HG02981 (cell line): ENCODE measurements around the gene GEMIN4.

Experiments
- ATAC-seq: cut with Tn5 transposase; IDR thresholded peaks from one replicate; pipeline ENCODE4 v1.9.1; 2021; ENCODE audit warnings: mild to moderate bottlenecking, moderate library complexity; ENCODE audit not compliant: unreplicated experiment

GEMIN4 gene

DNA sequence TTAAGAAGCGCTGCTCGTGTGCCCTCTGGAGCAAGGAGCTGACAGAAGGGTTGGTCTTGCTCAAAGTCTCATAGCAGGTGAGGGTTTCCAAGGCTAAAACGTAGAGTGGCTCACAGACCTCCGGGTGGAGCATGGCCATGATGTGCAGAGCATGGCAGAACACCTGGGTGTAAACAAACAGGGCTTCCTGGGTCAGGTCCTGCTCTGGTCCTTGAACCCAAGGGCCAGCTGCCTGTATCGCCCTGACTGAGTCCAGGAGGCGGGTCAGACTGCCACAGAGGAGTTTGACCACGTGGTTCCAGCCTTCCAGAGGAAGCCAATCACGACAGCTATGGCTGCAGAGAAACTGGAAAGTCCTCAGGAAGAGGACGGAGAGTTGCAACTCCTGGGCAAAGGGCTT is 7.1 kb downstream of the GEMIN4 start:
- ATAC-seq, result no peak

DNA sequence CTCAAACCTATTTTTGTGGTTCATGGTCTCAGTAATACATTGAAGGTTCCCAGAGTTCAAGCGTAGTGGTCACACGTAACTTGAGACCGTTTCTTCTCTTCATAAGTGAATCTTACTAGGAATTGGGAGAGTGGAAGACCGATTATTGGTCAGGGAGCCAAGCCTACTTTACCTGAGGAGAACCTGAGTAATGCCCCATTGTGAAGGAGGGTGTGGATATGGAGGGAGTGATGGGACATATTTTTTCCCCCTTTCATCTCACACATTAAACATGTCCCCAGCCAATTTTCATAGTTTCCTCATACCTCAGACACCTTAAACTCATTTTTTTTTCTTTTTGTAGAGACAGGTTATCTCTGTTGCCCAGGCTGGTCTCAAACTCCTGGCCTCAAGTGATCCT is 8.9 kb downstream of the GEMIN4 start:
- ATAC-seq, result no peak

DNA sequence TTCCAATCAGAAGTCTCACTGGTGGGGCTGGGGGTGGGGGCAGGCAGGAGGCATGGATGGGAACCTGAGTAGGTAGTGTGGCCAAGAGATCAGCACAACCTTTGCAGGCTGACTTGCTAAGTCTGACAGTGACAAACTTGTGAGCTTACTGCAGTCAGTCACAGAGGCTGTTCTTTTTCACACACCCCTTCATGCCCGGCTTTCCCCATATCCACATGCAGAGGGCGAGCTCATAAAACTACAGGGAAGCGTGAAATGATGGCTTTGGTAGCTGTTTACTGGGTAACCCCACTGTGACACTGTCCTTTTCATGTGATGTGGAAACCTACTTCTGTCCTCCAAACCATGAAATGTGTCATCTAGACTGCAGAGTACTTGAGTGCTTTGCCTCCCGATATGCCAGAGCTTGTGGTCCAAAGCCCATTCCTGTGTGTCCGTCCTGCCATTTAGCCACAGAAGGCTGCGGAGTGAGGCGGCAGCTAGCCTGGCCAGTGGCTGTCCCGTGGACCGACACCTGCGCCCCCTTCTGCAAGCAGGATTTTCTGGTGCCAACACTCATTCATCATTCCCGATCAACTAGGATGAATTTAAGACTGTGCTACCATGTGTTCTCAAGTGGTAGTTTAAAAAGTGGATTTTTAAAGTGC is 9.8 kb downstream of the GEMIN4 start:
- ATAC-seq, result no peak

DNA sequence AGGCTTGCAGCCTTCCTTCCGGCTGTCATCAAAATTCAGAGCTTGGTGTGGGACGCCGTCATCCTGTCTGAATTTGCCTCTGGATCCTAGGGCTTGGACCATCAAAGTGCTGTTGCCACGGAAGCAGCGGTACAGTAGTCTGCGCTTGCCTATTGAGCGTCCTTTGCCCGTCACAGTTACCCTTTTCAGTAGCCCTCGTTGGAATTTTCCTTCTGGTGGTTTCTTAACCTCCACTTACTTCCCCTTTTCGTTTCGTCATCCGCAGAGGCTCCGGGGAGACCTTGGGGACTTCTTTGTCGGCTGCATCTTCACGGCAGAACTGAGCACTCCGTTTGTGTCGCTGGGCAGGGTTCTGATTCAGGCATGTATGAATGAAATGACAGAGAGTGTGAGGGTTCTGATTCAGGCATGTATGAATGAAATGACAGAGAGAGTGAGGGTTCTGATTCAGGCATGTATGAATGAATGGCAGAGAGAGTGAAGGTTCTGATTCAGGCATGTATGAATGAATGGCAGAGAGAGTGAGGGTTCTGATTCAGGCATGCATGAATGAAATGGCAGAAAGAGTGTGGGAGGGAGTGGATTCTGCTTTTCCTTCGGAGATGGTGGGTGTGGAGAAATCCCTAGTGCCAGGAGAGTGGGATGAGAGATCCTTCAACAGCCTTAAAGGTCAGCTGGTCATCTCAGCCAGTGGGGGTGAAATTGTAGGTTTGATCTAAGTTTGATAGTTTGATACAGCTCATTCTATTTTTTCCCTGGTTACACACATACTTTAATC is 11.6 kb downstream of the GEMIN4 start:
- ATAC-seq, result peak; percentile 76

DNA sequence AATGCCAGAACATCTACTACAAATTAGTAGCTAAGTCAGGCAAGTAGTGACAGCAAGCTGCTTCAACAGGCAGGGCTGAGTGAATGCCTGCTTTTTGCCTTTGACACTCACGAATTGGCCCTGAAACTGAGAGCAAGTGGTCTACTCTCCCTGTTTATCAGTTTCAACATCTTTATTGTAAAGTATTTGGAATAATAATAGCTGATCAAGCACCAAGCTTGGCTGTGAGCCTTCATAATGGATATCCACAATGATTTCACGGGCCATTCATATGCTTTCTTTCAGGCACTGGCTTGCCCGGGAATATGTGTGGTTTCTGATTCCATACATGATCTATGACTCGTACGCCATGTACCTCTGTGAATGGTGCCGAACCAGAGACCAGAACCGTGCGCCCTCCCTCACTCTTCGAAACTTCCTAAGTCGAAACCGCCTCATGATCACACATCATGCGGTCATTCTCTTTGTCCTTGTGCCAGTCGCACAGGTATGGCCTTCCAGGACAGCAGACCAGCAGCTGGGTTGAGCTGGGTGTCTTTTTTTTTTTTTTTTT is 14.4 kb downstream of the GEMIN4 start:
- no peak for ATAC-seq

DNA sequence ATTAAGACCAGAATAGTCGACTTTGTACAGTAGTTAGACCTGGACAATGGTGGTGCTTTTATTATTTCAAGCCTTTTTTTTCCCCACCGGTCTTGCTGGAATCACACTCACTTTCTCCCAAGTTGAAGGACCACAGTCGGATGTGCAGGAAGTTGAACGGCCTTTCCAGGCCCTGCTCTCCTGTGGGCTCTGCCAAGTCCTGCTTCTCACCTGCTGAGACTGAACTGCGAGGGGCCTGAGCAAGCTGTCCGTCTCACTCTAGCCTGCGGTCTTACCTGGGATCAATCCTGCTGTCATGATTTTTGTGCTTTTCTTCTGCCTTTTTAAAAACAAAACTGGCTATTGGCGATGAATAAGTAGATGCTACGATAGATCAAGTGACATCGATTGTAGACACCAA is 18.3 kb downstream of the GEMIN4 start:
- ATAC-seq, result no peak

DNA sequence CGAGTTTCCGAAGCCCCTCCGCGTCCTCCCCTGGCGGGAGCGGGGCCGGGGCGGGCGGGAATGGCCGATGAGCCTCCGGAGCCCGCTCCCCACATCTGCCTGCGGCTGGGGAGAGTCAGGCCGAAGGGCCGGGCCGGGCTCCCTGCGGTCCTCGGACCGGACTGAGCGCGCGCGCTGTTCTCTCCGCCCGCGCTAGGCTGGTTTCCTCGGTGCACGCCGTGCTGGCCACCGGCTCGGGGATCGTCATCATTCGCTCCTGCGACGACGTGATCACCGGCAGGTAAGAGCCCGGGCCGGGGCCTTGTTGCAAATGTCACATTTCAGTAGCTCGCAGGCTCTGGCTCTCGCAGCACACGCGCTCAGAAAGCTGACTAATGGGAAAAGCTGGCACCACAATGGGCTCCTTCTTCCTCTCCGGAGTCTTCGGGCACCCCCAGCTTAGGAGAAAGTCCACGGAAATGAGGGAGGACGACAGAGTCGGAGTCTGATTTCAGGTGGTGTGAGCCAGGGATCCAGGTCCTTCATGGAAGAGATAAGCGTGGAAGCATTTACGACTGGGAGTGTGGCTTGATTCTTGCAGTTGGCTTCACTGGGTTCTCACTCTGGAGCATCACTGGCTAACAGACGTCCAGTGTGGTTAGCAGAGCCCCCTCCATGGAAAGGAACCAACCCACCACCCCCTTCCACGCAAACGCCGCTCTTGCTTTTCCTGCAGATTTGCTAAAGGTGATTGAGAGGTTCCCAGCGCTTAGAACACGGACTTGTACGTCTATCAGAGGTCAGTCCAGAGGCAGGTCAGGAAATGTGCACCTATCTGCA is 19.0 kb downstream of the GEMIN4 start:
- peak; percentile 33 for ATAC-seq

DNA sequence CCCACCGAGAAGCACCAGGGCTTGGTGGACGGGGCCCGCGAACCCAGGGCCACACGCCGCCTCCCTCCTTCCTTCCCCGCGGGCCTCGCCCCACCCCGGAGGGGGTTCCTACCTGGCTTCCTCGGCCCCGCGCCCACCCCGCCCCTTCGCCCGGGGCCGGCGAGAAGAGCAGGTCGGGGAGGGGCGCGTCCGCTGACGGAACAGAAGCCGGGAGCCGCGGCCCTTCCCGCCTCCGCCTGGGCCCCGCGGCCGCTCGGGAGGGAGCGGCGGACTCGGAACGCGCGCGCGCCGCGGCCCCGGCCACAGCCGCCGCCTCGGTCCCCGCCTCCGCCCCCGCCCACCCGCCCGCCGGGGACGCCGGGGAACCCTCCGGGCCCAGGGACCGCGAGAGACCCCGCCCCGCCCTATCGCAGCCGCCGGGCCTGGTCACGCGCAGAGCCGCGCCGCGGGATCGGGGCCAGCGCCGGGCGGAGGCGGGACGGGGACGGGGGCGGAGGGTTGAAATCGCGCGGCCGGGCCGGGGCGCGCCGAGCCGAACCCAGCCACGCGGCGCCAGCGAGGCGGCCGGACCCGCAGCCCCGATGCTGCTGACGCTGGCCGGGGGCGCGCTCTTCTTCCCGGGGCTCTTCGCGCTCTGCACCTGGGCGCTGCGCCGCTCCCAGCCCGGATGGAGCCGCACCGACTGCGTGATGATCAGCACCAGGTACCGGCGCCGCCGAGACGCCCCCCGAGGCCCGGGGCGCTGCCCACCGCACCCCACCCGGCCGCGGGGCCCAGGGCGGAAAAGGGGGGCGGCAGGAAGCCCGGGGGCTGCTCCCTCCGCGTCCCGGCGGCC is 19.8 kb downstream of the GEMIN4 start, which contains the start of gene TLCD3A:
Gene TLCD3A, plus strand, starts transcription at position 530 of the 835 bp plus-strand sequence. Its CDS starts 52 bp downstream, at position 582.
- ATAC-seq, result peak; percentile 57

DNA sequence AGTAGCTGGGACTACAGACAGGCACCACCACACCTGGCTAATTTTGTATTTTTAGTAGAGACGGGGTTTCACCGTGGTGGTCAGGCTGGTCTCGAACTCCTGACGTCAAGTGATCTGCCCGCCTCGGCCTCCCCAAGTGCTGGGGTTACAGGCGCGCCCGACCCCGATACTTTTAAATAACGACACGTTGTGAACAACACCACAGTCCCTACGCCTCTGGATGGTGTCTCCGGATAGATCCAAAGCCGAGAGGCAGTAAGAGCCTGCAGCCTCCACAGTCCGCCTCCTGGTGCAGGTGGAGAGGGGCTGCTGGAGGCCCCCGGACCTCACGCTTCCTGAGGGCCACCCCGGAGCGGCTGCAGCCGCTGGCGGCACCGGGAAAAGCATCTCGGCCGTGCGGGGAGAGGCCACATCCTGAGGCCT is 20.4 kb downstream of the GEMIN4 start:
- ATAC-seq, result peak; percentile 8

DNA sequence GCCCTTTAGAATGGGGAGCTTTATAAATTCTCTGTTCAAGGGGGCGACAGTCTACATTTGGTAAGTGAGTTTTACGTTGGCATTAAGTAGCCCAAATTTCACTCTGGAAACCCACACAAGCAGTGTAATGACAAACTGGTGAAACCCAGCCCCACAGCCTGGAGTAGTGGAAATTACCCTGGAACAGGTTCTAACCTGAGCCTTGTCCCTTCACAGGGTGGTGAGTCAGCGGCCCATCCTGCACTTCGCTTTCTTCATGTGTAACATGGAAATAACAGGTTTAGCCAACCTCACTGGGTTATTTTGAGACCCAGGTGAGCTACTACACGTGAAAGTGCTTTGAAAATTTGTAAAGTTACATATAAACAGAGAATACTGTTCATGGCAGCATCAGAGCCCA is 23.2 kb downstream of the GEMIN4 start:
- no peak for ATAC-seq

DNA sequence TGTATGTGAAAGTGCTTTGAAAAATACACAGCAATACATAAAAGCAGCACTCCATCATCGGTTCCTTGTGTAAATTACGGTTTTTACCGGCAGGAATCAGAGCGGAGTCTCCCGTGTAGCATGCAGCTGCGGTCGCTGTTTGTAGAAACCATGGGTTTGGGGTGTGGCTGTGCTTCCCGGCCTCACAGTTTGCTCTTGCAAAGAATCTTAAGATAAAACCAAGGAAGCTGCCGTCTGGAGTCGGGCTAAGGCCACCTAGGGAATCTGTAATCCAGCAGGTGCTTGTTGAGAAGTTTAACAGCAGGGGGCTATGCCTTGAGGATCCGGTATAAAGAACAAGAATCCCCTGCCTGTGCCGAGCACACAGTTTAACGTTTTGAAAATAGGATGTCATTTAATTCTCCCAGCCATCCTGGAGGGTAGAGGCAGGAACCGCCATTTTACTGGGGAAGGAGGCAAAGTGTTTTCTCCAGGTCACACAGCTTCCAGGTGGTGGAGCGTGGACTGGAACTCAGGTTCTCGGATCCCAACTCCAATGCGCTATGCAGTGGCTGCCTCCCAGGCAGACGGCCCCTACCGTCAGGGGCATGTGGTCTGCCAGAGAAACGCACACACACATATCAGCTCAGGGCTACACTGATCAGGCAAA is 25.7 kb downstream of the GEMIN4 start:
- no peak for ATAC-seq

DNA sequence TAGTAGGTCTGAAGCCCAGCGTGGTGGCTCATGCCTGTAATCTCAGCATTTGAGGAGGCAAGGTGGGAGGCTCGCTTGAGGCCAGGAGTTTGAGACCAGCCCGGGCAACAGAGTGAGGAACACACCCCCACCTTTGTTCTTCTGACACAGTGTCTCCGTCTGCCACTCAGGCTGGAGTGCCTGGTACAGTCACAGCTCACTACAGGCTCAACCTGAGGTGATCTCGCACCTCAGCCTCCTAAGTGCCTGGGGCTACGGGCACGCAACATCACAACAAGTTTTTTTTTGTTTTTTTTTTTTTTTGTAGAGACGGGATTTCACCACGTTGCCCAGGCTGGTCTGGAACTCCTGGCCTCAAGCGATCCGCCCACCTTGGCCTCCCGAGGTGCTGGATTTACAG is 26.3 kb downstream of the GEMIN4 start:
- no peak for ATAC-seq

DNA sequence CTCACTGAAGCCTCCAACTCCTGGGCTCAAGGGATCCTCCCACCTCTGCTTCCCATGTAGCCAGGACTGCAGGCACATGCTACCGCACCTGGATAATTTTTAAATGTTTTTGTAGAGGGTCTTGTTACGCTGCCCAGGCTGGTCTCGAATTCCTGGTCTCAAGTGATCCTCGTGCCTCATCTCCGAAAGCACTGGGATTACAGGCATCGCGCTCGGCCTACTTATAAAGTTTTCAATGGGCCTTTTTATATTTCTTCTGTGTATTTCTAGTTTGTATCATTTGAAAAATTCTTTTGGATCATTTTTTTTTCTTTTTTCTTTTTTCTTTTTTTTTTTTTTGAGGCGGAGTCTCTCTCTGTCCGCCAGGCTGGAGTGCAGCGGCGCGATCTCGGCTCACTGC is 27.0 kb downstream of the GEMIN4 start:
- no peak for ATAC-seq

DNA sequence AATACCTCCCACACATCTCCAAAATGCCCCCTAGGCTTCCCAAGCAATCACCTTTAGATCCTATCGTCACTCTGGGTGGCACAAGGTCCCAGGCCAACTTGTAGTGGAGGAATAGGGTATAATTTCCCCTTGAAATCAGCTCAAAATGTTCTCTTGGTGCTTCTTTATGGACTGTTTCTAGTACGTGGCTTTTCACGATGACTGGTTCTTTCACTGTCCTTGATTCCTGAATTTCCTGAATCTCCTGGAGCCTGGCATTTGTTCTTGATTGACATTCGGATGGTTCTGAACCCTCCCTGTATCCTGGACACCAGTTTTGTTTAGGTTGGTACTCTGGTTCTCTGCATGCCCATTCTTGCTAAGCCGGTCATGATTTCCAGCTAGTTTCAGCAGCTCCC is 30.5 kb downstream of the GEMIN4 start:
- no peak for ATAC-seq

DNA sequence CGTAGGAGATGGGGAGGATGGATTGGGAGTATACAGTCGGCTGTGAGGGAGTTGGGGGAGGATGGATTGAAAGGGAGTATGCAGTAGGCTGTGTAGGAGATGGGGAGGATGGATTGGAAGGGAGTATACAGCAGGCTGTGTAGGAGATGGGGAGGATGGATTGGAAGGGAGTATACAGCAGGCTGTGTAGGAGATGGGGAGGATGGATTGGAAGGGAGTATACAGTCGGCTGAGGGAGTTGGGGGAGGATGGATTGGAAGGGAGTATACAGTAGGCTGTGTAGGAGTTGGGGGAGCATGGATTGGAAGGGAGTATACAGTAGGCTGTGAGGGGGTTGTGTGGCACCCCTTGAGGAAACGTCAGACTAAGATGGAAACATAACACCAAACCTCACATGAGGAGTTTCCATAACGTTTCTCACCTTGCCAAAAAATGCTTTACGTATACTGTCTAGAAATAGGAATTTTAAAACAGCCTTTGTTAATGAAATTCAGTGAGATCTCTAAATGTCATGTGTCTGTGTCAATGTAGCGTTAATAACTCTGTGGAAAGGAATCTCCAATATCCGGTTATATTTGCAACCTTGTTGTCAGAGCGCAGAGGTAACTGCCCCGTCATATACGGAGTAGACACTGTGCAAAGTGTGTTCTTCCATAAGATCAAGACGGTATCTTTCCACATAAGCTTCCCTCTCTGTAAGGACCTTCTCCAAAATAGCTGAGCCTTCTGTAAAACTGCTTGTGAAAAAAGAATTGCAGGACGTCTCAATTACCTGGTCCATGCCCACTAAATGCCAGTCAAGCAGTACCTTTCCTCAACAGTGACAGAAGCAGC is 31.1 kb downstream of the GEMIN4 start:
- no peak for ATAC-seq

DNA sequence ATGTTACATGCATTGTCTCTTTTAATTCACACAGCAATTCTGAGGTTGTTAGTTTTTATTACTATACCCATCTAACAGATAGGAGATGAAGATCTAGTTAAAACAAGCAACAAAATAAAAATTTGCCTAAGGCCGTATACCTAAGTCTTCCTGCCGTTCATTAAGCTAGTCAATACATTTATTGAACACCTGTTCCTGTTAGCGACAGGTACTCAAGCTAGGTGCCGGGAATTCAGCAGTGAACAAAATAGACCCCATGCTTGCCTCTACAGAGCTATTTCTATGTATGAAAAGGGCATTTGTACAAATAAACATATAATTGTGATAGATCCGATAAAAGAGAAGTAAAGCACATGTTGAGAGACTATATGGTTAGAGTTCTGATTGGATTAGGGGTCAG is 34.0 kb downstream of the GEMIN4 start:
- no peak for ATAC-seq

DNA sequence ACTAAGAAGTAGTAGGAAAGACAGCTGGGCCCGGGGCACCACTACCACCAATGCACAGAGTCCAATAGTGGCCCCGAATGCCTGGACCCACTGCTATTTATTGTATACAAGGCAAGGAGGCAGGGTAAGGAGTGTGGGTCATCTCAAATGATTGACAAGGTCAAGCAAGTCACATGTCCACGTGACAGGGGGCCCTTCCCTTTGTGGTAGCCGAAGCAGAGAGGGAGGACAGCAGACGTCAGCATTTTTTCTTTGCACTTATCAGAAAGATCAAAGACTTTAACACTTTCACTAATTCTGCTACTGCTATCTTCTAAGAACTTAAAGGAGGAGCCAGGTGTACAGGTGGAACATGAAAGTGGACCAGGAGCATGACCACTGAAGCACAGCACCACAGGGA is 43.9 kb downstream of the GEMIN4 start:
- ATAC-seq, result no peak

DNA sequence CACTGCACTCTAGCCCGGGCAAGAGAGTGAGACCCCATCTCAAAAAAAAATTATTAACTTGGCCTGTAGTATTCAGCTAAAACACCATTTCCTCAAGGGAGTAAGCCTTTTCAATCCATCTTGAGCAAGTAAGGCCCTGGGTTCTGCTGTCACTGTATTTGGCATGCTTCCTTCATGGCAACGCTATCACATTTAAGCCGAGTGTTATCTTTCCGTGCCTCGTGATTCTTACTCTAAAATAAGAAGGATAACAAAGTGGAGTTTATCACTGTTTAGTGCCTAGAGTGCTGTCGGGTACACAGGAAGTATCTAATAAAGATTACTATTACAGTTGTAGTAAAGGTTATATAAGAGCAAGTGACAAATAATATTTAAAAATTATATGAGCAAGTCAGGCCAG is 46.2 kb downstream of the GEMIN4 start:
- ATAC-seq, result no peak

DNA sequence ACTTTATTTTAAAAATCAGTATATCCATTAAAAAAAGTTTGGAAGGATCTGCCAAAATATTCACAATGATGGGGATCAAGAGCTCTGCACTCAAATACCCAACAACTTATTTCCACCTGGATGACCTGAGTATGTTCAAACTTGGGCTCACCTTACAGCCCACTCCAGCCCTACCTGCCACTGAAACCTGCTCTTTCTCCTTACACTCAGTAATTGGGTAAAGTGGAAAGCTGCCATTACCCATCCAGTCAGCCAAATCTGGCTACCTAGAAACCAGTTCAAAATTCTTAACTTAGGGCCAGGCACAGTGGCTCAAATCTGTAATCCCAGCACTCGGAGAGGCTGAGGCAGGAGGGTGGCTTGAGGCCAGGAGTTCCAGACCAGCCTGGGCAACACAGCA is 47.1 kb downstream of the GEMIN4 start:
- ATAC-seq, result no peak
